ENCODE data around the gene AUTS2.

Gene AUTS2

GRCh38 chr7:69656890-69657289 is 58.6 kb downstream of the AUTS2 start:
- no peak for DNase-seq (ENCODE audit: low read depth in 2 of 2)

- no peak for DNase-seq (ENCODE audit: low read depth in 2 of 2)
These were observed 59.1 kb downstream of the AUTS2 start for GRCh38 chr7:69657331-69657730.

- no peak for DNase-seq (ENCODE audit: low read depth in 2 of 2)
These were observed 59.7 kb downstream of the AUTS2 start for GRCh38 chr7:69657985-69658384.

GRCh38 chr7:69659983-69660382 is 61.7 kb downstream of the AUTS2 start:
- DNase-seq (ENCODE audit: low read depth in 2 of 2) = no peak

GRCh38 chr7:69661342-69661741 is 63.1 kb downstream of the AUTS2 start:
- DNase-seq (ENCODE audit: low read depth in 2 of 2) = no peak

GRCh38 chr7:69663911-69664832 is 65.9 kb downstream of the AUTS2 start:
- DNase-seq (ENCODE audit: low read depth in 2 of 2) = no peak

- no peak for DNase-seq (ENCODE audit: low read depth in 2 of 2)
These were observed 67.1 kb downstream of the AUTS2 start for GRCh38 chr7:69665369-69665768.

GRCh38 chr7:69668339-69668870 is 70.1 kb downstream of the AUTS2 start:
- no peak for DNase-seq (ENCODE audit: low read depth in 2 of 2)

- no peak for DNase-seq (ENCODE audit: low read depth in 2 of 2)
These were observed 72.4 kb downstream of the AUTS2 start for GRCh38 chr7:69670701-69671100.

GRCh38 chr7:69673074-69673473 is 74.8 kb downstream of the AUTS2 start:
- no peak for DNase-seq (ENCODE audit: low read depth in 2 of 2)

- no peak for DNase-seq (ENCODE audit: low read depth in 2 of 2)
These were observed 76.5 kb downstream of the AUTS2 start for GRCh38 chr7:69674701-69675182.

GRCh38 chr7:69676247-69676646 is 78.0 kb downstream of the AUTS2 start:
- no peak for DNase-seq (ENCODE audit: low read depth in 2 of 2)

GRCh38 chr7:69677054-69677852 is 79.0 kb downstream of the AUTS2 start:
- no peak for DNase-seq (ENCODE audit: low read depth in 2 of 2)

- no peak for DNase-seq (ENCODE audit: low read depth in 2 of 2)
These were observed 79.7 kb downstream of the AUTS2 start for GRCh38 chr7:69677881-69678493.

- DNase-seq (ENCODE audit: low read depth in 2 of 2) = no peak
These were observed 80.4 kb downstream of the AUTS2 start for GRCh38 chr7:69678494-69679187.

GRCh38 chr7:69681181-69681580 is 82.9 kb downstream of the AUTS2 start:
- no peak for DNase-seq (ENCODE audit: low read depth in 2 of 2)

- DNase-seq (ENCODE audit: low read depth in 2 of 2) = no peak
These were observed 84.2 kb downstream of the AUTS2 start for GRCh38 chr7:69682518-69682917.

GRCh38 chr7:69683002-69683401 is 84.7 kb downstream of the AUTS2 start:
- DNase-seq (ENCODE audit: low read depth in 2 of 2) = no peak

GRCh38 chr7:69684369-69685292 is 86.4 kb downstream of the AUTS2 start:
- no peak for DNase-seq (ENCODE audit: low read depth in 2 of 2)

- no peak for DNase-seq (ENCODE audit: low read depth in 2 of 2)
These were observed 87.0 kb downstream of the AUTS2 start for GRCh38 chr7:69685293-69685631.

Data from stimulated activated CD8-positive, alpha-beta memory T cell treated with anti-CD3 and anti-CD28 coated beads, Interleukin-15, amount 100 ng/mL, for 4 hours (primary cell).